IMR-90 (cell line): ENCODE data around the gene SUGP2. TPM values are rescaled to one million over a fixed set of nuclear protein-coding genes. Genes with fewer than 3 reads are reported as not detected.

Source experiments
- ATAC-seq: fragments of 200-7000 bp; cut with Tn5 transposase; 2 replicates; pipeline ENCODE4 v1.9.1; 2020; ENCODE audit warnings: low read depth, mild to moderate bottlenecking, moderate library complexity
- BruUV-seq: library from RNA; stranded (reverse); fragments of 400-500 nt; replicated peaks from 2 replicates; lab custom pipeline; 2021; lab: Mats Ljungman, UMichigan
- CTCF ChIA-PET: fragments of 300-600 bp; formaldehyde crosslinking; extraction: SDS; loops from one replicate; lab custom pipeline; 2021; ENCODE audit warnings: antibody characterized with exemption; lab: Yijun Ruan, JAX
- POLR2A ChIA-PET: fragments of 300-600 bp; sonication (Branson Sonifier 250); formaldehyde crosslinking; loops from one replicate; lab custom pipeline; 2022; ENCODE audit warnings: antibody characterized with exemption; ENCODE audit not compliant: unreplicated experiment; lab: Charles Lee
- DNase-seq: peaks from one replicate; pipeline ENCODE4 v3.0.0; 2013
- H2AFZ ChIP-seq: replicated peaks from 2 replicates; pipeline ENCODE3; 2013; ENCODE audit warnings: low read length, mild to moderate bottlenecking; ENCODE audit not compliant: poor library complexity
- H2AK5ac ChIP-seq: 2 replicates; pipeline ENCODE4 v1.6.1; 2013; ENCODE audit warnings: low read depth, low read length, inconsistent platforms
- H2AK9ac ChIP-seq: replicated peaks from 2 replicates; pipeline ENCODE3; 2013; ENCODE audit warnings: mild to moderate bottlenecking, low read depth, low read length, moderate library complexity; ENCODE audit not compliant: poor library complexity
- H2BK120ac ChIP-seq: 2 replicates; pipeline ENCODE4 v1.6.1; 2013; ENCODE audit warnings: low read depth, low read length, inconsistent platforms
- H2BK15ac ChIP-seq: 3 replicates; pipeline ENCODE4 v1.6.1; 2013; ENCODE audit warnings: low read depth, low read length, inconsistent platforms
- H2BK20ac ChIP-seq: 2 replicates; pipeline ENCODE4 v1.6.1; 2013; ENCODE audit warnings: low read depth, mild to moderate bottlenecking, inconsistent platforms, low read length, moderate library complexity
- H2BK5ac ChIP-seq: 2 replicates; pipeline ENCODE4 v1.6.1; 2013; ENCODE audit warnings: mild to moderate bottlenecking, low read depth, low read length, inconsistent platforms; ENCODE audit not compliant: poor library complexity, severe bottlenecking
- H3K14ac ChIP-seq: replicated peaks from 2 replicates; pipeline ENCODE4 v1.6.1; 2013; ENCODE audit warnings: low read depth, low read length, inconsistent platforms
- H3K18ac ChIP-seq: 2 replicates; pipeline ENCODE4 v1.6.1; 2013; ENCODE audit warnings: low read depth, low read length, control low read depth
- H3K23ac ChIP-seq: 2 replicates; pipeline ENCODE4 v1.6.1; 2013; ENCODE audit warnings: low read depth, low read length, inconsistent platforms
- H3K27ac ChIP-seq: 2 replicates; pipeline ENCODE4 v1.5.1; 2013; ENCODE audit warnings: mild to moderate bottlenecking, control low read depth, low read length; ENCODE audit not compliant: insufficient read depth
- H3K27me3 ChIP-seq: 2 replicates; pipeline ENCODE4 v1.6.1; 2013; ENCODE audit warnings: low read length; ENCODE audit not compliant: control insufficient read depth, insufficient read depth
- H3K36me3 ChIP-seq: 2 replicates; pipeline ENCODE4 v1.6.1; 2013; ENCODE audit warnings: low read length, mixed read lengths; ENCODE audit not compliant: control insufficient read depth, insufficient read depth
- H3K4ac ChIP-seq: 2 replicates; pipeline ENCODE4 v1.6.1; 2013; ENCODE audit warnings: low read depth, low read length, inconsistent platforms
- H3K4me1 ChIP-seq: 2 replicates; pipeline ENCODE4 v1.6.1; 2013; ENCODE audit warnings: low read length, mixed read lengths; ENCODE audit not compliant: control insufficient read depth, insufficient read depth
- H3K4me2 ChIP-seq: 2 replicates; pipeline ENCODE4 v1.6.1; 2013; ENCODE audit warnings: low read depth, mild to moderate bottlenecking, control low read depth, low read length, moderate library complexity
- H3K4me3 ChIP-seq: 2 replicates; pipeline ENCODE4 v1.5.1; 2013; ENCODE audit warnings: low read depth, mild to moderate bottlenecking, control low read depth, low read length, moderate library complexity; ENCODE audit not compliant: insufficient read depth
- H3K56ac ChIP-seq: 2 replicates; pipeline ENCODE4 v1.6.1; 2013; ENCODE audit warnings: low read length, inconsistent platforms; ENCODE audit not compliant: insufficient read depth; ENCODE audit errors: extremely low read depth
- H3K79me1 ChIP-seq, 2 experiments: 2 replicates each; pipeline ENCODE4 v1.6.1; 2013; ENCODE audit warnings: low read length in 2 of 2, inconsistent platforms in 1 of 2, low read depth in 1 of 2
- H3K9ac ChIP-seq: 2 replicates; pipeline ENCODE4 v1.6.1; 2013; ENCODE audit warnings: low read depth, low read length, control low read depth
- H3K9me1 ChIP-seq: 2 replicates; pipeline ENCODE4 v1.6.1; 2013; ENCODE audit warnings: low read length, inconsistent platforms; ENCODE audit not compliant: insufficient read depth
- H3K9me3 ChIP-seq: 2 replicates; pipeline ENCODE4 v1.6.1; 2013; ENCODE audit warnings: low read length; ENCODE audit not compliant: control insufficient read depth, insufficient read depth
- H4K20me1 ChIP-seq: 2 replicates; pipeline ENCODE4 v1.6.1; 2013; ENCODE audit warnings: low read length, inconsistent platforms; ENCODE audit not compliant: insufficient read depth
- H4K5ac ChIP-seq: 2 replicates; pipeline ENCODE4 v1.6.1; 2013; ENCODE audit warnings: mild to moderate bottlenecking, low read depth, low read length, control low read depth
- H4K8ac ChIP-seq, 2 experiments: 2 replicates each; pipeline ENCODE4 v1.6.1; 2013; ENCODE audit warnings: low read depth in 2 of 2, low read length in 2 of 2, control low read depth in 1 of 2, inconsistent platforms in 1 of 2
- H4K91ac ChIP-seq: 2 replicates; pipeline ENCODE4 v1.6.1; 2013; ENCODE audit warnings: low read depth, low read length, inconsistent platforms; ENCODE audit not compliant: insufficient read depth
- CEBPB ChIP-seq: IDR thresholded peaks from 2 replicates; pipeline ENCODE4 v1.6.1; 2012; ENCODE audit warnings: low read depth, low read length, improper control_type of control experiment
- FOS ChIP-seq: fragments of 150-350 bp; IDR thresholded peaks from 2 replicates; pipeline ENCODE4 v1.6.1; 2016; ENCODE audit warnings: low read depth, low read length
- NFE2L2 ChIP-seq: fragments of 150-350 bp; IDR thresholded peaks from 2 replicates; pipeline ENCODE4 v1.6.1; 2016; ENCODE audit warnings: low read depth, mild to moderate bottlenecking, low read length
- WGBS, 2 experiments: methylation state at CpG; one replicate each; pipeline versions ENCODE4 v1.1.5 to v1.1.7; 2013; ENCODE audit warnings: missing lambda C conversion rate in 2 of 2; ENCODE audit not compliant: insufficient read length in 1 of 2; ENCODE audit errors: extremely low coverage in 2 of 2; 5-methylcytosine and 5-hydroxymethylcytosine counted together
- dilution Hi-C: fragments of 300-500 bp; cut with HindIII; formaldehyde crosslinking; loops from one replicate; pipeline ENCODE4 v1.14.3; 2018; ENCODE audit warnings: low sequenced_read_pairs; ENCODE audit not compliant: unreplicated experiment
- in situ Hi-C: fragments of 300-500 bp; cut with MboI; formaldehyde crosslinking; loops from 3 replicates; pipeline ENCODE4 v1.14.3; 2019; ENCODE audit warnings: low sequenced_read_pairs, inconsistent platforms, mixed read lengths
- intact Hi-C: fragments of 100-400 bp; cut with micrococcal nuclease; formaldehyde crosslinking; loops from 2 replicates; pipeline ENCODE4 v1.10.0; 2022
- polyA plus RNA-seq, 3 experiments: library from polyadenylated mRNA; depleted of rRNA; stranded (reverse); fragments of >200 nt; gene quantifications; 2 replicates each; pipeline ENCODE4 v1.2.3, GENCODE V29; 2012; ENCODE audit warnings: low replicate concordance in 1 of 3
- total RNA-seq: library from RNA; depleted of rRNA; stranded (reverse); fragments of >200 nt; gene quantifications from 2 replicates; pipeline ENCODE4 v1.2.3, GENCODE V29; 2012

SUGP2 gene
- total and polyA plus RNA-seq, 2 of the 4 experiments (the other 2 are of a cell fraction) = 25.8 to 69.2 TPM

DNA sequence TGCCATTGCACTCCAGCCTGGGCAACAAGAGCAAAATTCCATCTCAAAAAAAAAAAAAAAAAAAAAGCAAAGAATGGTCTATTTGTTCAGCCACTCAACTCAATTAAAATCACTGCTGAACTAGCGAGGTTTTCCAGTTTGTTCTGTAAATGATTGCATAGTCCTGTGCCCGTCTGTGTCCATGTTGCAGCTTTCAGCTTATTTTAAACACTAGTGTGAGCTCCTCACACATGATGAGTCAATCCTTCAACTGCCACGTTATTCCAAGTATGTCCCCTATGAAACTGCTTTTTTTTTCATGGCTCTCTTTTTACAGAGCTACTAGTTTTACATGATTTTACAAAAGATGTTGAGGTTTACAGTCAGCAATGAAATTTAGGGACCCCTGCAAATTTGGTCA, 12.2 kb downstream of the SUGP2 start:
- H3K56ac ChIP-seq = no peak overlapping the region
- 0 out of 4 replicates have a peak overlapping the region, but pooled peaks of 1 of the 2 experiments have one; percentile 44 for H4K8ac ChIP-seq
- no peaks in the 10 kb centered on the region for H3K9me3 ChIP-seq
- peaks cover 3% of the 10 kb centered on the region for H3K4me1 ChIP-seq
- no peak overlapping the region for H2BK120ac ChIP-seq
- H3K27me3 ChIP-seq = no peaks in the 10 kb centered on the region
- peak overlapping the region; percentile 68 for H3K9ac ChIP-seq
- H4K91ac ChIP-seq = no peak overlapping the region
- WGBS, 2 experiments = no CpG with 5 or more reads among the region's 3 CpGs
- peak; percentile 96 for ATAC-seq
- peak overlapping the region; percentile 16; the same call in 1 of the 2 replicates for H3K4ac ChIP-seq
- H3K36me3 ChIP-seq = peaks cover 53% of the 10 kb centered on the region
- H3K4me2 ChIP-seq = peak overlapping the region; percentile 73; the same call in 1 of the 2 replicates
- no peak overlapping the region for H2BK20ac ChIP-seq
- intact Hi-C loops = no loop called here
- dilution Hi-C loops = no loop called here
- DNase-seq = peak; percentile 84
- no peak overlapping the region; the same call in 1 of the 2 replicates for H2AK5ac ChIP-seq
- H2BK15ac ChIP-seq = no peak overlapping the region
- H3K23ac ChIP-seq = peak overlapping the region; percentile 47; the same call in 1 of the 2 replicates
- no peak overlapping the region; the same call in 1 of the 2 replicates for H3K4me3 ChIP-seq
- CTCF ChIA-PET = no interaction called here
- POLR2A ChIA-PET = interaction anchor here (0.5 to 0.7 kb wide), 5 partner anchors 9 to 184 kb away, joined by 3 to 13 read pairs (median 7); no protein-coding TSS in a partner anchor
- no peak overlapping the region for H2AK9ac ChIP-seq
- no TSS peak for BruUV-seq
- H2BK5ac ChIP-seq = peak overlapping the region; percentile 85
- H2AFZ ChIP-seq = no peak overlapping the region
- peaks cover 50% of the 10 kb centered on the region for H4K20me1 ChIP-seq
- H3K9me1 ChIP-seq = no peaks in the 10 kb centered on the region
- H4K5ac ChIP-seq = no peak overlapping the region; the same call in 1 of the 2 replicates
- peak overlapping the region; percentile 60 for H3K27ac ChIP-seq
- H3K18ac ChIP-seq = peak overlapping the region; percentile 48; the same call in 1 of the 2 replicates
- in situ Hi-C loops = no loop called here
- TF ChIP-seq FOS = peak; percentile 8; the same call in 1 of the 2 replicates
- no peak for TF ChIP-seq NFE2L2
- TF ChIP-seq CEBPB = peak; percentile 65
- H3K14ac ChIP-seq = no peak overlapping the region; the same call in 1 of the 2 replicates
- H3K79me1 ChIP-seq = peaks cover 31 to 65% of the 10 kb centered on the region in 2 experiments
